HG03457 (cell line): ENCODE results near the gene SDF2L1.
"Not testable (repeated sequence)": the region's sequence is repeated elsewhere in the genome, so short reads cannot be mapped to it uniquely, and the experiment has no call there.

Experiments used
- ATAC-seq: cut with Tn5 transposase; IDR thresholded peaks from one replicate; pipeline ENCODE4 v1.9.1; 2021; ENCODE audit warnings: moderate number of reproducible peaks; ENCODE audit not compliant: unreplicated experiment

Gene SDF2L1

GRCh38 chr22:21660904-21661303 lies 18.8 kb downstream of the SDF2L1 start:
- ATAC-seq = no peak

DNA sequence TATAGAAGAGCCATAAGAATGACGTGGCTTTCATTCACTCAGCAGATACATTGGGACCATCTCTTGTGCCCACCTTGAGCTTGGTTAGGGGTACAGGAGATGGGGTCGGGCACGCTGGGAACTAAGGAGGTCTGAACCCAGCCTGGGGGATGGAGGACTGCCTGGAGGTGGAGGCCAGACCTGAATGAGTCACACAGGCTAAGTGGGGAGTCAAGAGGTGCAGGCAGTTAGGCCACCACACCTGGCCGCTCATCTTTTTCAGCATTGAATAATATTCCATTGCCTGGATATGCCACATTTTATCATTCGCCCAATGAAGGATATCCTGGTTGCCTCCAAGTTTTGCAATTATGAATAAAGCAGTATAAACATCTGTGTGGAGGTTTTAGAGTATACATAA lies 19.9 kb downstream of the SDF2L1 start:
- no peak for ATAC-seq

GRCh38 chr22:21663738-21664137 lies 21.6 kb downstream of the SDF2L1 start:
- no peak for ATAC-seq

GRCh38 chr22:21665047-21665851 lies 23.1 kb downstream of the SDF2L1 start:
- no peak for ATAC-seq

DNA sequence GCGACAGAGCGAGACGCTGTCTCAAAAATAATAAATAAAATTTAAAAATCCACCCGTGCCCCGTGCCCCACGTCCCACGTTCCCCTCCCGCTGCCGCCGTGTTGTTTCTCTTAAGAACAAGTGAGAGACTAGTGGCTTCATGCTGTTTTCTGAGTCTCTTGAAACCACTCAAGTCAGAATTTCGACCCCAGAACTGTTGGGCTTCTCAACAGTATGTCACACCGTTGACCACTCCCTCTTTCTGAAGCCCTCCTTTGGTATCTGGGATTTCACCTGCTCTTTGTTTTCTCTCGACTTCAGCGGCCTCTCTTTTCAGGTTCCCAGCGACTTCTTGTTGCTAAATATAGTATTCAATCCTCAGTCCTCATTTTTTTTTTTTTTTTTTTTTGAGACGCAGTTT lies 24.7 kb downstream of the SDF2L1 start:
- ATAC-seq = no peak

- no peak for ATAC-seq
Measured at GRCh38 chr22:21669026-21669425, 26.9 kb downstream of the SDF2L1 start.

DNA sequence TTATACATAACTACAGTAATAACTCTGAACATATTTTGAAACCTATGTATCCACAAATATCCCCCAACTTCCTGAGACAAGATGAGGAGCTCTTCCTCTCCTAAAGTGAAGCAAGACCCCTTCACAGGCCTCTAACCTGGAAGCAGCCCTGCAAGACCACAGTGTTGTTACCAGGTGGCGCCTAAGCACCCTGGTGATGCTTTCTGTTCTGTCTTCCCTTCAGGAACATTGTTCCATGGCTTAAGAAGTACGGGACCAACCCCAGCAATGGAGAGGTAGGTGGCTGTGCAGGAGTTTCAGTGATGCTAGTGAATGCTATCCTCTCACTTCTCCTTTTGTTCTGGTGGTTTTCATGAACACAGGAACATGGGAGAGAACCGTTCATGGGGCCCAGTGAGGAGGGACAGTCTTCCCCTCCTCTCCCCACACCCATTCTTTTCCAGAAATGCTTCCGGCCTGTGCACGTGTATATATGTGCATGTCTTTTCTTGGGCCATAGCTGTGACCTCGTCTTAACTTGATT lies 30.1 kb downstream of the SDF2L1 start:
- ATAC-seq = no peak

GRCh38 chr22:21673534-21674321 lies 31.6 kb downstream of the SDF2L1 start:
- no peak for ATAC-seq

GRCh38 chr22:21674638-21675245 lies 32.6 kb downstream of the SDF2L1 start:
- ATAC-seq = no peak

DNA sequence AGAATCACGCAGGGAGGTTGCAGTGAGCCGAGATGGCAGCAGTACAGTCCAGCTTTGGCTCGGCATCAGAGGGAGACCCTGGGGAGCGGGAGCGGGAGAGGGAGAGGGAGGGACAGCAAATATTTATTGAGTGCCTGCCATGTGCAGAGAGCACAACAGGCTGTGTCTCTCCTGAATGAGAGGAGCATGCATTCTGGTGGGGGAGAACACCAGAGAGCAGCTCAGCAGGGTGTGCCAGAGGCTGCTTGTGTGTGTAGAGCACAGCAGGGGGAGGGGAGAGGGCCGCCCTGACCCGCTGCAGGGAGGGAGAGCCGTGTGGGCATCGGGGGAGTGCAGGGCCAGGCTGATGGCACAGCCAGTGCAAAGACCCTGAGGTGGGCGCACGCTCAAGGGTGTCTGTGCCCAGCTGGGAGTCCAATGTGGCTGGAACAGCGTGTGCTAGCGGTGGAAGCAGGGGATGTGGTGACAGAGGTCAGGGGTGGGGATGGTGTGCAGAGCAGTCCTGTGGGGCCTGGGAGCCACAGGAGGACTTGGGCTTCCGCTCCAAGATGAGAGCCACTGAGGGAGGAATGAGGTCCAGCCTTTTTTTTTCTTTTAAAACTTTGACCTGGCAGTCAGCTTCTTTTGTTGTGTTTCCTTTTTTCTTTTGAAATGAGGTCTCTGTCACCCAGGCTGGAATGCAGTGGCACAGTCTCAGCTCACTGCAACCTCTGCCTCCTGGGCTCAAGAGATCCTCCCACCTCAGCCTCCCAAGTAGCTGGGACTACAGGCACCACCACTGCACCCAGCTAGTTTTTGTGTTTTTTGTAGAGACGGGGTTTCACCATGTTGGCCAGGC lies 35.7 kb downstream of the SDF2L1 start:
- no peak for ATAC-seq

DNA sequence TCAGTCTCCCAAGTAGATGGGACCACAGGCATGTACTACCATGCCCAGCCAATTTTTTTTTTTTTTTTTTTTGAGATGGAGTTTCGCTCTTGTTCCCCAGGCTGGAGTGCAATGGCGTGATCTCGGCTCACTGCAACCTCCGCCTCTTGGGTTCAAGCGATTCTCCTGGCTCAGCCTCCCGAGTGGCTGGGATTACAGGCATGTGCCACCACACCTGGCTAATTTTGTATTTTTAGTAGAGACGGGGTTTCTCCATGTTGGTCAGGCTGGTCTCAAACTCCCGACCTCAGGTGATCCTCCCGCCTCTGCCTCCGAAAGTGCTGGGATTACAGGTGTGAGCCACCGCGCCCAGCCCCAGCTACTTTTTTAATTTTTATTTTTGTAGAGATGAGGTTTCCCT lies 36.7 kb downstream of the SDF2L1 start:
- ATAC-seq = not testable (repeated sequence)

GRCh38 chr22:21679383-21679782 lies 37.3 kb downstream of the SDF2L1 start:
- ATAC-seq = no peak

DNA sequence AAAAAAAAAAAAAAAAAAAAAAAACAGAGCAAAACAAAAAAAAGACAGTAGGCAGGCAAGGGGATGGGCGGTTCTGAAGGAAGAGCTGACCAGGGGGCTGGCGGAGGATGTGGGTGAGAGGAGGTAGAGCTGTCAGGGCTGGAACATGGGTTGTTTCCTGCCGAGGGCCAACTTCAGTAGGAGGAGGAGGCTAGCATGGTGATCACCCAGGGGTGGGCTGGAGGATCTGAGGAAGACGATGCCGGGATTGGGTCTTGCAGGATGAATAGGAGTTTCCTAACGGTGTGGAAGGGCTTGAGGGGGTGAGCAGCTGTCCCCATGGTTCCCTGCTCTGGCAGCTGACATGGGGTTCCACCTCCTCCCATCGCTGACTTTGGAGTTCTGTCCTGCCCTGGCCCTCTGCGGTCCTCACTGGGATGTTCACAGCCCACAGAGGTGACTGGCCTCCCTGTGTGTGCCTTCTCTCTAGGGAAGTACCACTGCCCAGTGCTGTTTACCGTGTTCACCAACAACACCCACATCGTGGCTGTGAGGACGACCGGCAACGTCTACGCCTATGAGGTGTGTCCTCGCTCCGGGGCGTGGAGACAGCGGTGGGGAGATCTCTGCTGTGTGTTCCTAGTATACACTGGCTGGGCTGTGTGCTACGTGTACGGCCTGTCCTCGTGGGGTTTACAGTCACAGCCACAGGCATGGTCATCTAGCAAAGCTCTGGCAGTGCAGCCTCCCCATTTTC lies 38.9 kb downstream of the SDF2L1 start:
- no peak for ATAC-seq

DNA sequence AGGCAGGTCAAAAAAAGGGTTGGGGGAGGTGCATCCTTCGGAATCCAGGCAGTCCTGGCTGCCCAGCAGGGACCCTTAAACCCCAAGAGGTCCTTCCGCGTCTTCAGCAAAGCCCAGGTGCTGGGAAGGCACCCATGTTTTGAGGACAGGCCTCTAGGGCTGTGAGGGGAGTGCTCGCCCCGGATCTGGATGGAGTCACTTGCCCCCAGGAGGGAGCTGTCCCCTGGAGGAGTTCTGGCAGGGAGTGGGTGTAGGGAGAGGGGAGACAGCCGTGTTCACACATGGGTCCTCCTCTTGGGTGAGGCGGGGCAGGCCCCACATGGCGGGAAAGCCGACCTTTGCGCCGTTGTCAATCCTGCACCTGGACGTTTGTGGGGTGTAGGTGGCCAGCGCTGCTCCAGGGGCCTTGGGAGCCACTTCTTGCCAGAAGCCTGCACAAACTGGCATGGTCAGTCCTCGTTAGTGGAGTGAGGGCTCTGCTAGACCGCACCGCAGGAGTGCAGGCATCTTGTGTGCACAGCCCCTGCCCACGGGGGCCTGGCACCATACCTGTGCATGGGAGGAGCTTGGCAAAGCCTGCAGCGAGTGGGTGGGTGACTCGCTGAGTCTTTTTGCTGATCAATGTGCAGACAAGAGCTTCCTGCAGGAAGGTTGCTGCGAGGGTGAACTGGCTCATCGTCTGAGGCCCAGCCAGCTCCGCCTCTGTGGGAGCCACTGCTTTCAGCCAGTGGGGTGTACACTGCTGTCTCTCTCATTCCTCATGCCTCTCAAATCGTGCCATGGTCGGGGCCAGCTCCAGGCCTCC lies 39.7 kb downstream of the SDF2L1 start:
- no peak for ATAC-seq

GRCh38 chr22:21682385-21683175 lies 40.5 kb downstream of the SDF2L1 start:
- ATAC-seq = no peak

DNA sequence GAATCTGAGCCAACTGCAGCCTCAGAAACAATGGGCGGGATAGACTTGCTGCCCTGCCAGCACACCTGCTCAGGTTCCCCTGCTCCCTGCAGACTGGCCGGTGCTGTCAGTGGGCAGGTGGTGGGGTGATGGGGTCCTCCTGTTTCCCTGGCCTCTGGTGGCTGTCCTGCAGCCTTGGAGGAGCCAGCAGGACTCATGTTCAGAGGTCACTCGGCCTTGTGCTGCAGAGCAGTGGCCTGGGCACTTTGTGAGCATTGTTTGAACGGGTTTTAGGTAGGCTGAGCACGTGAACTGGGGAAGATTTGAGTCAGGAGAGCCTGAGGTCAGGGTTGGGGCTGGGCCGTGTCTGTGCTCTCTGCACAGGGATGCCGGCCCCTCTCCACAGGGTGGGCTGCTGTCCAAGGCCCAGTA lies 41.3 kb downstream of the SDF2L1 start:
- no peak for ATAC-seq

GRCh38 chr22:21684492-21685163 lies 42.5 kb downstream of the SDF2L1 start:
- ATAC-seq = no peak

GRCh38 chr22:21685164-21685513 lies 43.0 kb downstream of the SDF2L1 start:
- ATAC-seq = no peak
